CD4-positive, alpha-beta T cell (primary cell): Measurements from ENCODE around the gene IGFBP6. TPM values are rescaled to one million over a fixed set of nuclear protein-coding genes. Genes with fewer than 3 reads are reported as not detected.

ENCODE experiments used
- ATAC-seq: fragments of 200-7000 bp; cut with Tn5 transposase; one replicate; pipeline ENCODE4 v1.10.0; 2022; ENCODE audit warnings: mild to moderate bottlenecking; ENCODE audit not compliant: poor library complexity
- CTCF ChIA-PET: fragments of 350-600 bp; sonication (Branson Sonifier 250); formaldehyde crosslinking; loops from one replicate; lab custom pipeline; 2021; ENCODE audit warnings: antibody characterized with exemption, inconsistent platforms; lab: Charles Lee
- POLR2A ChIA-PET: fragments of 350-600 bp; sonication (Branson Sonifier 250); formaldehyde crosslinking; loops from one replicate; lab custom pipeline; 2021; ENCODE audit warnings: antibody characterized with exemption, inconsistent platforms; lab: Charles Lee
- DNase-seq, 14 experiments: peaks; one replicate each; pipeline ENCODE4 v3.0.0-alpha.2; 2013 to 2020; ENCODE audit warnings: mixed read lengths in 2 of 14
- H3K27ac ChIP-seq, 2 donors: one replicate each; pipeline versions ENCODE4 v1.5.1 to v1.7.0; 2013; ENCODE audit warnings: low read length in 2 of 2, low read depth in 1 of 2, mild to moderate bottlenecking in 1 of 2
- H3K27me3 ChIP-seq, 2 experiments: 1 replicate in 1 of 2; 2 replicates in 1 of 2; pipeline versions ENCODE4 v1.6.1 to v1.7.0; 2013; ENCODE audit warnings: low read length in 2 of 2, control low read depth in 1 of 2, mild to moderate bottlenecking in 1 of 2, moderate library complexity in 1 of 2; ENCODE audit not compliant: insufficient read depth in 2 of 2, control insufficient read depth in 1 of 2
- H3K36me3 ChIP-seq: one replicate; pipeline ENCODE4 v1.6.1; 2013; ENCODE audit warnings: low read length, control low read depth; ENCODE audit not compliant: insufficient read depth
- H3K4me1 ChIP-seq: one replicate; pipeline ENCODE4 v1.6.1; 2013; ENCODE audit warnings: low read length, control low read depth; ENCODE audit not compliant: insufficient read depth
- H3K4me3 ChIP-seq: one replicate; pipeline ENCODE4 v1.5.1; 2013; ENCODE audit warnings: mild to moderate bottlenecking, low read length, moderate library complexity
- H3K9me3 ChIP-seq, 2 experiments: 1 replicate in 1 of 2; 2 replicates in 1 of 2; pipeline versions ENCODE4 v1.6.1 to v1.7.0; 2013; ENCODE audit warnings: low read length in 2 of 2, mild to moderate bottlenecking in 2 of 2, control low read depth in 1 of 2, moderate library complexity in 1 of 2; ENCODE audit not compliant: control insufficient read depth in 1 of 2, insufficient read depth in 1 of 2
- H3K27ac Mint-ChIP-seq: one replicate; pipeline ENCODE4 v1.8.0; 2020; ENCODE audit warnings: mixed read lengths
- H3K27me3 Mint-ChIP-seq: one replicate; pipeline ENCODE4 v1.8.0; 2021; ENCODE audit warnings: mixed read lengths
- H3K36me3 Mint-ChIP-seq: one replicate; pipeline ENCODE4 v1.8.0; 2021; ENCODE audit warnings: low read depth, mixed read lengths
- H3K4me1 Mint-ChIP-seq: one replicate; pipeline ENCODE4 v1.8.0; 2021; ENCODE audit warnings: low read depth, mixed read lengths
- H3K4me3 Mint-ChIP-seq: one replicate; pipeline ENCODE4 v1.8.0; 2020; ENCODE audit warnings: mild to moderate bottlenecking, mixed read lengths
- H3K9me3 Mint-ChIP-seq: one replicate; pipeline ENCODE4 v1.8.0; 2020; ENCODE audit warnings: mixed read lengths
- CTCF ChIP-seq: fragments of 200-600 bp; IDR thresholded peaks from one replicate; pipeline ENCODE4 v1.8.0; 2022; ENCODE audit warnings: antibody characterized with exemption, mild to moderate bottlenecking
- intact Hi-C, 2 experiments: fragments of 100-400 bp; cut with DNase I in 1 of 2; cut with micrococcal nuclease in 1 of 2; formaldehyde crosslinking; loops; one replicate each; pipeline versions ENCODE4 v1.15.1 to v1.9.0; 2023 to 2025; cut with DNase I, micrococcal nuclease
- total RNA-seq, 174 experiments: library from RNA in 2 of 174; stranded (reverse) in 2 of 174; gene quantifications; one replicate each; pipeline ENCODE4 v1.2.3 and lab custom pipeline; 2021 to 2026

IGFBP6 gene
- total RNA-seq, 2 experiments from 2014 or later = 0.49 TPM; not detected in 1

- POLR2A ChIA-PET = no interaction called here
Observed at GRCh38 chr12:53122961-53123468, 25.5 kb downstream of the IGFBP6 start.

GRCh38 chr12:53123578-53124351 is 26.3 kb downstream of the IGFBP6 start:
- no peak overlapping the region for H3K4me3 Mint-ChIP-seq
- Histone ChIP-seq H3K36me3 (no peaks in the 10 kb centered on the region), H3K4me1 (no peaks in the 10 kb centered on the region), H3K27ac (no peak overlapping the region), H3K4me3 (no peak overlapping the region), H3K9me3 (no peaks in the 10 kb centered on the region), H3K27me3 (no peaks in the 10 kb centered on the region)
- no peaks in the 10 kb centered on the region for H3K36me3 Mint-ChIP-seq
- POLR2A ChIA-PET = no interaction called here
- DNase-seq = no peak
- TF ChIP-seq CTCF = no peak
- intact Hi-C loops = no loop called here
- CTCF ChIA-PET = no interaction called here
- H3K9me3 Mint-ChIP-seq = no peaks in the 10 kb centered on the region
- no peaks in the 10 kb centered on the region for H3K27me3 Mint-ChIP-seq
- no peak for ATAC-seq
- H3K4me1 Mint-ChIP-seq = no peaks in the 10 kb centered on the region
- no peak overlapping the region for H3K27ac Mint-ChIP-seq

More at GRCh38 chr12:53122961-53123468, 25.5 kb downstream of the IGFBP6 start:
- no peaks in the 10 kb centered on the region for H3K27me3 Mint-ChIP-seq
- H3K27me3 ChIP-seq = no peaks in the 10 kb centered on the region
- no peak for TF ChIP-seq CTCF
- H3K27ac ChIP-seq = no peak overlapping the region
- no peaks in the 10 kb centered on the region for H3K36me3 Mint-ChIP-seq
- H3K9me3 Mint-ChIP-seq = no peaks in the 10 kb centered on the region
- CTCF ChIA-PET = no interaction called here
- intact Hi-C loops = no loop called here
- H3K27ac Mint-ChIP-seq = no peak overlapping the region
- DNase-seq = no peak
- H3K4me1 ChIP-seq = no peaks in the 10 kb centered on the region
- no peak for ATAC-seq
- no peaks in the 10 kb centered on the region for H3K9me3 ChIP-seq
- no peak overlapping the region for H3K4me3 Mint-ChIP-seq
- H3K4me3 ChIP-seq = no peak overlapping the region
- no peaks in the 10 kb centered on the region for H3K36me3 ChIP-seq
- no peaks in the 10 kb centered on the region for H3K4me1 Mint-ChIP-seq

GRCh38 chr12:53124352-53124723 is 26.9 kb downstream of the IGFBP6 start:
- intact Hi-C loops = no loop called here
- Mint-ChIP-seq H3K9me3 (no peaks in the 10 kb centered on the region), H3K27ac (no peak overlapping the region), H3K27me3 (peaks cover 4% of the 10 kb centered on the region), H3K4me3 (no peak overlapping the region), H3K36me3 (no peaks in the 10 kb centered on the region), H3K4me1 (no peaks in the 10 kb centered on the region)
- ChIA-PET CTCF (interaction anchor here (0.7 kb wide), 1 partner anchor 85 kb away, joined by 4 read pairs; no protein-coding TSS in a partner anchor), POLR2A (no interaction called here)
- Histone ChIP-seq H3K36me3 (no peaks in the 10 kb centered on the region), H3K27ac (no peak overlapping the region), H3K4me1 (no peaks in the 10 kb centered on the region), H3K27me3 (no peaks in the 10 kb centered on the region), H3K4me3 (no peak overlapping the region), H3K9me3 (no peaks in the 10 kb centered on the region)
- DNase-seq (no peak), ATAC-seq (no peak)
- no peak for TF ChIP-seq CTCF
